GM11168 (cell line): Measurements from ENCODE around the gene ASF1A.

Source experiments
- in situ Hi-C: fragments of 300-500 bp; cut with MboI; formaldehyde crosslinking; loops from one replicate; pipeline ENCODE4 v1.12.0; 2022; ENCODE audit warnings: low sequenced_read_pairs; ENCODE audit not compliant: unreplicated experiment

Gene ASF1A

DNA sequence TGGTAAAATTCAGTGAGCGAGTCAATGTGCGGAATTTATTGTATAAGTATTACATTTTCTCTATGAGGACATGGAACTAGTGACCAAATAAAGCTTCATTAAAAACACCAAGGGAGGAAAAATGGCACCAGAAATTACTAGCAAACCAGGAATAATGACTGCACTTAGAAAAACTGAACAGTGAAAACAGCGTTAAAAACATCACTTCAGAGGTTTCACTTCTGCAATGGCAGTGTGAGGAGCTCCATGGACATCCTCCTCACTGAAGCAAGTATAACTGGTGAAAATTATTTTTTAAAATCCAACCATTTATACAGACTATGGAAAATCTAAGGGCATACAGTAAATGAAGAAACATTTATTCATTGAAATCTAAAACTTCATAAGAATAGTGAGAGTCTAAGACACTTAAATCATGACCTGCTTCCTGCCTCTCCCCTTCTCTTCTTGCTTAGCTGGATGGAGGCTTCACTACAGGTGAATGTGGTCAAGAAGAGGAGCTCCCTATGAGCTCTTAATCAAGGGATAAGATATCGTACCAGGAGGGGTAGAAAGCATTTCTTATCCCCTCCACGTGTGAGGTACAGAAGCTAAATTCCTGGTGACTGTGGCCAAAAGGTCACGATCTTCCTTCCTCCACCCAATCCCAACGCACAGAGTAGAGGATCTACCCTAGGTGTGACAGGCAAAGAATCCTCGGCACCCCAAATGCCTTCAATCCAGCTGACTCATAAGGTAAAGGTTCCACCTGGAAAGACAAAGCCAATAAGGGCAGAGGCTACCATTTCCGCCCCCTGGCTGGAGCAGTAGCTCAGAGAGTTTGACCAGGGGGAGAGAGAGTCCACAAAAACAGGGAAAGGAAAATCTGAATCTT is 12.3 kb upstream of the ASF1A start:
- in situ Hi-C loops: no loop called here

DNA sequence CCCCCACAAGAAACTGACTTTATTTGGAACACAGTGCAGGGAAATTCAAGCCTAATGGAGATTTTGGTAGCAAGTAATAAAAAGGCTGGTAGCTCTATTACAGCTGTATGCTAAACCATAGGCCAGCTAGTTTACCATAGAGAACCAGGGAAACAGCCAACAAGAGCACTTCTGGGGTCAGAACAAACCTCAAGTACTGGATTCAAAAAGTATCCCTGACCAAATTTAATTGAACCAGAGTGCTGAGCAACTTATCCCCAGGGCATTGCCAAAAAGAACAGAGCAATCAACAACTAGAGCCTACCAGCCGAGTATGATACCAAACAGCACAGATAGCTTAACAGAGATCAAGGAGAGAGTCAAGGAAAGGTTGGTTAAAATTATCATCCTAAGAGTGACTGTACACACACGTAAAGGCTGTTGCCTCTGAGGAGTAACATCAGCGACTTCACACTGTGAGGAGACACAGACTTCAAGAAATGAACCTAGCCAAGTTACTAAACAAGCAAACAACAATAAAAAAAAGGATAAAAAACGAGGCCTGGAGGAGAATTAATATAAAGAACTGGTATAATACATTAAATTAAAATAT is 11.5 kb upstream of the ASF1A start:
- in situ Hi-C loops: no loop called here

DNA sequence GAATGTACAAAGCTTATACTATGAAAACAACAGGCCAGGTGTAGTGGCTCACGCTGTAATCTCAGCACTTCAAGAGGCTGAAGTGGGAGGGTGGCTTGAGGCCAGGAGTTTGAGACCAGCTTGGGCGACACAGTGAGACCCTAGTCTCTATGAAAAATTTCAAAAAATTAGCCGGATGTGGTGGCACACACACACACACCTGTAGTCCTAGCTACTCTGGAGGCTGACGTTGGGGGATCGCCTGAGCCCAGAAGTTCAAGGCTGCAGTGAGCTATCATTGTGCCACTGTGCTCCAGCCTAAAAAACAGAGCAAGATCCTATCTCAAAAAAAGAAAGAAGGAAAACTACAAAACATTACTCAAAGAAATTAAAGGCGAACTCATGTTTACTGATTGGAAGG is 7.3 kb upstream of the ASF1A start:
- in situ Hi-C loops: no loop called here

DNA sequence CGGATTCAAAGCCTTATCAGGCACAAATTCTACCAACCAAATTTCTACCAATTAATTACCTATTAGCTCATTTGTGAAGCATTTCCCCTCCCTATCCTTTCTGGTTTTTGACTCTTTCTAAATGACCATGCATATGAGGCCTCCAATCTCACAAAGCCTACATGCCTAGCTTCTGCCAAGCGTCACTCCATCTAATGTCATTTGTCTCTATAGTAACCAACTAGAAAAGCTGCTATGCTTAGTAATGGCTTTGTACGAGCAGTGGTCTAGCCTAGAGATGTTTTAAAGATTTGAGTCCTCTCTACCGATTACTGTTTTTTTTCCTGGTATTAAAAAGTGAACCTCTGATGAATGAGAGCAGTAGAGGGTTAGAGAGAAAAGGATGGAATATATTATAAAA is 4.8 kb upstream of the ASF1A start:
- in situ Hi-C loops: no loop called here

DNA sequence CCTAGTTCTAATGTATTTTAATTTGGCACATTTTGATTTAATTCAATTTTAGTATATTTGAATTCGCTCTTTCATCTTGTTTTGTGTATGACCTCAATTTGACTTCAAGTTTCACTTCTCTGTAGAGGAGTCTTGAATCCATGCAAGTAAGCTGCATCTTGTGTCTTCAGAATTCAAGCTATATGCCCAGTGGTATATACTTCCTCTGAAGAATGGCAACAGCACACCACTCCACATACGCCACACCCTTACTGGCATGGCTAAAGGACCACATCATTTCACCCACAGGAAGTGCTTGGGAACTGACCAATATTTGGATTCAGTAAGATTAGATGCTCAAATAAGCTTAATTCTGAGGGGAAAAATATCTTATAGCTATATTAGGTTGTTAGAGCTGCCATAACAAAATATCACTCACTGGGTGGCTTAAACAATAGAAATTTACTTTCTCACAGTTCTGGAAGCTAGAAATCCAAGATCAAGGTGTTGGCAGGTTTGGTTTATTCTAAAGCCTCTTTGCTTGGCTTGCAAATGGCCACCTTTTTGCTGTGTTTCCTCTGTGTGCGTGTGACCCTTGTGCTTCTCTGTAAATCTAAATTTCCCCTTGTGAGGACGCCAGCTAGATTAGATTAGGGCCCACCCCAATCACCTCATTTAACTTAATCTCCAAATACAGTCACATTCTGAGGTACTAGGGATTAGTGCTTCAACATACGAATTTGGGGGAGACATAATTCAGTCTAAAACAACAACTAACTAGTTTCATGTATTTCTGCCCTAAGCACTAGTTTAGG is 2.8 kb upstream of the ASF1A start:
- in situ Hi-C loops: no loop called here

DNA sequence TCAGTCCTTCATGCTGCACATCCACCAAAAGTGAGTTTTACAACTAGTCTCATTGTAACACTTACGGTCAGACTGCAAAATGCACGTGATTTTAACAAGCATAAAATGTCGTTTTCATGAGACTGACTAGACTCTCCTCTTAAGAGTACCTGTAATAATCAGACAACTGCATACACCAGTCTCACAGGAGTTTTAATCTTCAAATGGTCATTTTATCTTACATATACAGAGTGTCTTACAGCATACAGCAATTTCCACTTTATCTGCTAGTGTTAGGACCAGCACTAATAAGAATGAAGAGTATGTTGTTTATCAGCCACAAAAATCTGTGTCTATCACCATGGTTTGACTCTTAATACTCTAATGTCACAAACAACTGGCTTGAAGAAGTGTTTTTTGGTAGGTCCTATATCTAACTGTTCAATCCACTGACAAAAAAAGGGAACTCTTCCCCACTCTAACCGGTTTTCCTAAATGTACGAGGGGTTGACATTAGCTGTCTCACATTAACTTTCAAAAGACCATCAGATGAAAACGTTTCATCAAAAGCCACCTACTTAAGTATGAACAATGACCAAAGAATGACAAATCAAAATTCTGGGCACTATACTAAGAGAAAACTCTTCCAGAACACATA is 1.5 kb upstream of the ASF1A start:
- in situ Hi-C loops: no loop called here

DNA sequence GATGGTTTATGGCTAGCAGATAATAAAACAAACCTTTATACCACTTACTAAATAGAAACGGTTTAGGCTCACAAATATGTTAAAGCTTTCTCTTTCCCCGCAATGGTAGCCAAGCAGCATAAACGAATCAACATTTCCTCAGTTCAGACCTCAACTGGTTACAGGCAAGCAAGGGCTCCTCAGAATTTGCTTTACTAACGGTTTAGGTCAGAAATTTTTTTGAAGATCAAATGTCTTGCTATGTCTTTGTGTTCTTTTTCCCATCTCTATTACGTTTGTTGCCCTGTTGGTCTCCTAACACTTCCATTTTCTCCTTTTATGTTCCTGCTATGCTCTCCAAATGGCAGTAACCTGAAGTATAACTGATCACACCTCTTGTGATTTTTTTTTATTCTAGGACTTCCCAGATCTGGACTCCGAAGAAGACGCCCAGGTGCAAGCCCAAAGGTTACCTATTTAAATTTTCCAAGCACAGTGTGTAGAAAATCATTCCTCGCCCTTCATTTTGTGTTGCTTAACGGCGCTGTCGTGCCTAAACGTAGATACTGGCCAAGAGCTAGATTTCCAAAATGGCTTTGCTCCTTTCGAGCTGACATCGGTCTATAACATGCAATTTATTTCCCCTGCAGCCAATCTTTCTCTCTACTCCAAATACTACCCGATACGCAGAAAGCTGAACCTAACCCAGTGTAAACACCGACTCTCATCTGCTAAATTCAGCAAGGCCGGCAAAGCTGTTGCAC is 717 bp upstream of the ASF1A start:
- in situ Hi-C loops: no loop called here

DNA sequence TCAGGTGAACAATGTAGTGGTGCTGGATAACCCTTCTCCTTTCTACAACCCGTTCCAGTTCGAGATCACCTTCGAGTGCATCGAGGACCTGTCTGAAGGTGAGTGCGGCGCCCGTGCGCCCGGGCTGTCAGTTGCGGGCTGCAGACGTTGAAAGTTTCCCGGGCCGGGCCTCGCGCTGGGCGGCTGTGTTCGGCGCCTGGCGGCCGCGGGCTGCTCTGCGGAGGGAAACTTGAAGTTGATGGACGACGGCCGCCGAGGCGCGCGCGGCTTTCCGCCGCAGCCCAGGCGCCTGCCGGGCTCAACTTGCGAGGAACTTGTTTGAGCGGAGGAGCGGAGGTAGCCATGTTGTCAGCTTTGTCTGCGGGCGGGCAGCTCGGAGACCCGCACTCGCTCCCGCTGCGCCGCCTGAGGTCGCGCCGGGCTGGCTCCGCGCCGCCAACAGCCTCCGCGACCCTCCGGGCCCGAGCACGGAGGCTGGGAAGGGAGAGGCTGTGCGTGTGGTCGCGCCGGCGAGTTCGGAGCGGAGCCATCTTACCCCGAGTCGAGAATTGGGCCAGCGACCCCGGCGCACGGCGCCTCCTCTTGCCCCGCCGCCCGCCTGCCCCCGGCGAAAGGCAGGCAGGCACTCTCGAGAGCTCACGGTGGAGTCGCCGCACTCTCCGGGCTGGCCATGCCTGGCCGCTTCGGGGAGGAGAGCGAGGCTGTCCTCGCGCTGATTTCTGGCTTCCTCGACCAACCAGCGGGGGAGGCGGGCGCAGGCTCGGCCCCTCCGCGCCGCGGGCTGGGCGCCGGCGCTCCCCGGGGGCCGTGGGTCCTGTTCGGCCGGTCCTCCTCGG is 691 bp downstream of the ASF1A start:
- in situ Hi-C loops: no loop called here

DNA sequence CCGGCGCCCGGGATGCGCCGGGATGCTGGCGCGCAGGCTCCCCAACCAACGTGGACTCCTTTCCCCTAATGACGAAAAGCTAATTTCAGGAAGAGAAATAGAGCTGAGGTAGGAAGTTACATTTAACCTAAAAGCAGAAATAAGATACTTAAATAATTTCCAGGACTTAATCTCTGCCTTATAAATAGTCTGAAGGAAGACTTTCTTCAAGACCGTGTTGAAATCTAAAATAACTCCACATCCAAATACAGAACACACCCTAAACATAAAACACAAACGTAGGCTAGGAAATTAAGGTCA is 1.3 kb downstream of the ASF1A start:
- in situ Hi-C loops: no loop called here

DNA sequence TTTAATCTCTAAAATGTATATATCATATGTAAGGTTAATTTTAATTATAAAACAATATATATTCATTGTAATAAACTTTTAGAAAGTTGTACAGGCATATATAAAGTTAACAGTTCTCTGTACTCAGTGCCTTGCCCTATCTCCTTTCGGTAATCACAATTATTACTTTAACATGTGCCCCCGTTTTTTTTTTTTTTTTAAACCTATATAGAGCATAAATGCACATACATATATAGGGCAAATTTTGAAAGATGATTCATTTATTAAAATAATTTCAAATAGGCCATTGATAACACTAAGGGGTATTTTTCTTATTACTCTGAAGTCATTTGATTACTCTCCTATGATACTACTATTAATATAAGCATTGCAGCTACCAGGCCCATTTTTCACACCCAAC is 1.9 kb downstream of the ASF1A start:
- in situ Hi-C loops: no loop called here

DNA sequence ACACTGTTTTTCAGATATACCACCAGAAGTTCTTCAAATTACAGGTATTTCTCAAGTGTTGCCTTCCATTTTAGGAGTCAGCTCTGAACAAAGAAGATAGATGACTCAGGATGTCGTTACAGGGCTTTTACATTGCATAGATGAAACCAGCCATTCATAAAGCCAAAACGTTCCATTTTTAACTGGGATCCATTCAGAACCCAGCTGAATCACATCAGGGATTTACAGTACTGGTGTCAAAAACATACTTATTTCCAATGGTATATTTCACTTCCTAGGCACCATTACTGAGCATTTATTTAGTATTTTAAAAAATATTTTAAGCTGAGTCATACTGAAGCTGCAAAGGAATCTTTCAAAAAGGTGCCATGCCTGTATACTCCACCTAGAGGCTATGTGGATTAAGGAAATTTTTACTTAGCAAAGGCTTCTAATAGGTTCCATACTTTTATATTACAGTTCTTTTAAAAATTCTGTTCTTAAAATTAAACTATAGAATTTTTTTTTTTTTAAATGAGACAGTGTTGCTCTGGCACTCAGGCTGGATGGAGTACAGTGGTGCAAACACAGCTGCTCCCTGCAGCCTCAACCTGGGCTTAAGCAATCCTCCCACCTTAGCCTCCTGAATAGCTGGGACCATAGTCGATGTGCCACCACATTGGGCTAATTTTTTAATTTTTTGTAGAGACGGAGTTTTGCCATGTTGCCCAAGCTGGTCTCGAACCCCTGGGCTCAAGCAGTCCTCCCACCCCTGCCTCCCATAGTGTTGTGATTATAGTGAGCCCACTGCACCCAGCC is 2.6 kb downstream of the ASF1A start:
- in situ Hi-C loops: no loop called here

DNA sequence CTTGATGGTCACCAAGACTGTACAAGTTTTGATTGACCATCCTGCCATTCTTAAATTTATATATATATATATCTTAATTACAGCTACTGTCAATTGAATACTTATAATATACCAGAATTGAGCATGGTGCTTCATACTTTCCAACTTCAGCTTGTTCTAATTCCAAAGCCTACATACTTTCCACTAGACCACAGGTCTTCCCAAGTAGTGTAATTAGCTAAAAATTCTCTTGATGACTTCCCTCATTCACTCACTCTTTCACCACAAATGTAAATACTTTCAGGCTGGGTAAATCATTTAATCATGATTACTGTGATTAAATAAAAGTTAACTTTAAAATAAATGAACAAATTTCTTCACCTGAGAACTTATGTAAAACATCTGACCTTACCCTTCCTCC is 3.4 kb downstream of the ASF1A start:
- in situ Hi-C loops: no loop called here

DNA sequence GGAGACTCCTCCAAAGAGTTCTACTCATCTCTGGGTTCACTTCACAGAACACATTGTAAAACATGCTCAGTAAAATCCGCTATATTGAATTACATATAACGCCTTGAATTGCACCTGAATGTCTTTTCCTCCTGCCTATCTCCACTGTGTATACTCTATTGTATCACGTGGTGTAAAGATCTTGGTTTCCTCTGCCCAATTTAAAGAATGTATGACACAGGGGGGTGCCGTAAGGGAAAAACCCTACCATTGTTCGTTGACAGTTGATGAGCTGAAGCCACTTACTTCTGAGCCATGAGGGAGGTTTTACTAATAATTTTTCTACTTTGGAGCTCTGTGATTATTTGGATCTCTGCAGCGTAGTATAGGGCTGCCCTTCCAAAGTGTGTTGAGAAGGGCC is 6.0 kb downstream of the ASF1A start:
- in situ Hi-C loops: no loop called here

DNA sequence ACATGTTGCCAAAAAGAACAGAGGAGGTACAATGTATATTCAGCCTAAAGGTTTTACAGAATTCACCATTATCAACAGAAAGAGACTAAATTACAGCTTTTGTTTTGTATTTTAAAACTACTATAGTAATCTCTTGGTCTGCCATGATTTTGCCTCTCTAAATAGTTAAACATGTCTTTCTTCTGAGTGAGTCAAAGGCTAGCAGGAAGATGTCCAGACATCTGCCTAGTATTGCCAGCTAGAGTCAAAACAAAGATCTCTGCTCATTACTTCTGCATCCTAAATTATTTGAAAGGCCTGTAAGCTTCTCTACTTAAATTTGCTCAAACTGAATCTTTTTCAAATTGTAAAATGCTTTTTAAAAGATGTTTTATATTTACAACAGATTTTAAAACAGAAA is 8.8 kb downstream of the ASF1A start:
- in situ Hi-C loops: no loop called here

DNA sequence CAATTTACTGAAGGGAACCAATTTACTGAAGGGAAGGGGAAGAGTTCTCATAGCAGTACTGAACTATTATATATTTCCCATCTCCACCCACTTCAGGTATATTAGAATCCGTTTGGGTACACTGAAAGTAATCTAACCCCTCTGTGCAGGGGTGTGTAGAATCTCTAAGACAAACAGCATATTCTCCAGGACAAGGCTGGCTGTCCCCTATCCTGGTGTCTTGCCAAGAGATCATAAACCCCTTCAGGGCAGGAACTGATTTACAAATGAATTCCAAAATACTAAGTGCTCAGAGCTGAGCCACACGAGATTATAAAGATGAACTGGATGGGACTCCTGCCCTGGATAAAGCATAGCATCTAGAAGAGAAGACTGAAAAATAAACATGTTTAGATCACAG is 9.2 kb downstream of the ASF1A start:
- in situ Hi-C loops: no loop called here

DNA sequence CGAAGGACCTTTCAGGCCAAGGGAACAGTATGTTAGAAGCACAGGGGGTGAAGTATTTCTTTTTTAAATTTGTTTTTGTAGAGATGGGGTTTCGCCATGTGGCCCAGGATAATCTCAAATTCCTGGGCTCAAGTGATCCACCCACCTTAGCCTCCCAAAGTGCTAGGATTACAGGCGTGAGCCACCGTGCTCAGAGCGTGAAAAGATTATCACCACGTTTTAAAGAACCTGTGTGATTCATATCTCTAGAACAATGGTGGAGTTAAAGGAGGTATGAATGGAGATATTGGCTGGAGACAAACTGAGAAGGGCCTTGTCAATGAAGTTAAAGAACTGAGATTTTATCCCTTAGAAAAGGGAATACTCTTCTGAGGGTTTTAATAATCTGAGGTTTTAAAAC is 9.7 kb downstream of the ASF1A start:
- in situ Hi-C loops: no loop called here

DNA sequence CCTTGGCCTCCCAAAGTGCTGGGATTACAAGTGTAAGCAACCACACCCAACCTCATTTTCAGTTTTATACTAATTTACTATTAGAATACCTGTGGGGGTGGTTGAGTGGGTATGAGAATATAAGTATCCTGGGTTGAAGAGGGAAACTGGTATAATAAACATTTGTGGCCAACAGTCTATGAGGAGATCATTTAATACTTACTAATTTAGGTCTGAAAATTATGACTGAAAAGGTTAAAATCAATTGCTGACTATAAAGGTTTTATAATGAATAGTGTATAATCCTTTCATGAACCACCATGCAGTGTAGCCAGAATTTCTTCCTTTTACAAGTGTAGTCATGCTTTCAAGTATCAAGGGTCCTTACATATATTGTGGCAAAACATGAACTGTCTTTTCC is 11.1 kb downstream of the ASF1A start:
- in situ Hi-C loops: no loop called here

DNA sequence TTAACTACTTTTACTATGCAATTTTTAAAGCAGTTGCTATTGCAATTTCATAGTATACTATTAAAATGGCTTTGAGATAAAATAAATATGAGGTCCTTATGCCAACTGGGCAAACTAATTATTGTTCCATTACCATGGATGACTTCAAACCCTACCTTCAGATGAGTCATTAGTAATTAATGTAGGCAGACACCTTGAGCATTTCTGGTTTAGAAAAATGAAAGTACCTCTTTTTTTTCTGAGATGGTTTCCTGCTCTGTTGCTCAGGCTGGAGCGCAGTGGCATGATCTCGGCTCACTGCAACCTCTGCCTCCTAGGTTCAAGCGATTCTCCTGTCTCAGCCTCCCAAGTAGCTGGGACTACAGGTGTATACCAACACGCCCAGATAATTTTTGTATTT is 11.9 kb downstream of the ASF1A start:
- in situ Hi-C loops: no loop called here

DNA sequence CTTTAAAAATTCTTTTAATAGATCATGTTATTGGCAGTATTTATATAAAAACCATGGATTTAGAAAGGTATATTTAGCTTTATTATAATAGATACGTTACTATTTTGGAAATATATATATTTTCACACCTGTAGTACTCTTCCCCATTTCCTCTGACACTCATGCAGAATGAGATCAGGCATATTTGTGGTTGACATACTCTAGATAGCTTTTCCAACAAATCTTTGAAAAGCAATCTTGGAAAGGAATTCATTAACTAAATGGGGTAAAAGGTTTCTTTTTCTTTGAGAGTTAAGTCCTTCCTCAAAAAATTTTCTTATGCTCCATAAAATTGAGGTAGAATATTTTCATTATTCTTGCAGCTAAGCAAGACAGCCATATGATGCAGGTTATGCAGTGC is 14.5 kb downstream of the ASF1A start:
- in situ Hi-C loops: no loop called here
